Central memory CD8-positive, alpha-beta T cell (primary cell): ENCODE measurements around the gene CIZ1.

ENCODE experiments used
- ATAC-seq: fragments of 150-1000 bp; cut with Tn5 transposase; replicated peaks from 2 replicates; pipeline ENCODE4 v1.10.0; 2022; ENCODE audit warnings: mild to moderate bottlenecking, moderate FRiP score, moderate number of reproducible peaks; ENCODE audit not compliant: poor library complexity, severe bottlenecking; ENCODE audit errors: extremely low read depth
- DNase-seq, 2 donors: peaks; one replicate each; pipeline ENCODE4 v3.0.0; 2021; ENCODE audit warnings: low spot score in 2 of 2
- H3K27ac Mint-ChIP-seq: one replicate; pipeline ENCODE4 v1.8.0; 2022; ENCODE audit warnings: low read depth, mild to moderate bottlenecking, moderate library complexity, mixed read lengths
- H3K27me3 Mint-ChIP-seq: one replicate; pipeline ENCODE4 v1.8.0; 2022; ENCODE audit warnings: mixed read lengths
- H3K36me3 Mint-ChIP-seq: one replicate; pipeline ENCODE4 v1.8.0; 2022; ENCODE audit warnings: mild to moderate bottlenecking, moderate library complexity, mixed read lengths; ENCODE audit not compliant: insufficient read depth
- H3K4me1 Mint-ChIP-seq: one replicate; pipeline ENCODE4 v1.8.0; 2022; ENCODE audit warnings: mixed read lengths
- H3K4me3 Mint-ChIP-seq: one replicate; pipeline ENCODE4 v1.8.0; 2022; ENCODE audit warnings: mild to moderate bottlenecking, moderate library complexity, mixed read lengths
- H3K9me3 Mint-ChIP-seq: one replicate; pipeline ENCODE4 v1.8.0; 2022; ENCODE audit warnings: mixed read lengths

The CIZ1 gene

DNA sequence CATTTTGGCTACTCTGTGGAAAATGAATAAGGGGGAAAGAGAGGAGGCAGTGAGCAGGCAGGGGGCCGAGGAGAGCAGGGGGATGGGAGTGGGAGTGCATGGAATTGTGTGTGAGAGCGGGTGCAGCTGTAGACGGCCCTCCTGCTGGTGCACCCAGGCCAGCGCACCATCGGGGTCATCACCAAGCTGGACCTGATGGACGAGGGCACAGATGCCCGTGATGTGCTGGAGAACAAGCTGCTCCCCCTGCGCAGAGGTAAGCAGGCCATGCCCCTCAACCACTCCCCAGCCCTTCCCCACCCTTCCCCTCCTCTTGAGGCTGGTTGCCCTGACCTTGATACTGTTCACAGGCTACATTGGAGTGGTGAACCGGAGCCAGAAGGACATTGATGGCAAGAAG lies 28.5 kb upstream of the CIZ1 start:
- Mint-ChIP-seq H3K36me3 (peaks cover 4% of the 10 kb centered on the region), H3K27me3 (peaks cover 2% of the 10 kb centered on the region), H3K27ac (no peak overlapping the region), H3K4me1 (peaks cover 13% of the 10 kb centered on the region), H3K9me3 (no peaks in the 10 kb centered on the region), H3K4me3 (no peak overlapping the region)
- DNase-seq, result no peak
- ATAC-seq, result no peak

DNA sequence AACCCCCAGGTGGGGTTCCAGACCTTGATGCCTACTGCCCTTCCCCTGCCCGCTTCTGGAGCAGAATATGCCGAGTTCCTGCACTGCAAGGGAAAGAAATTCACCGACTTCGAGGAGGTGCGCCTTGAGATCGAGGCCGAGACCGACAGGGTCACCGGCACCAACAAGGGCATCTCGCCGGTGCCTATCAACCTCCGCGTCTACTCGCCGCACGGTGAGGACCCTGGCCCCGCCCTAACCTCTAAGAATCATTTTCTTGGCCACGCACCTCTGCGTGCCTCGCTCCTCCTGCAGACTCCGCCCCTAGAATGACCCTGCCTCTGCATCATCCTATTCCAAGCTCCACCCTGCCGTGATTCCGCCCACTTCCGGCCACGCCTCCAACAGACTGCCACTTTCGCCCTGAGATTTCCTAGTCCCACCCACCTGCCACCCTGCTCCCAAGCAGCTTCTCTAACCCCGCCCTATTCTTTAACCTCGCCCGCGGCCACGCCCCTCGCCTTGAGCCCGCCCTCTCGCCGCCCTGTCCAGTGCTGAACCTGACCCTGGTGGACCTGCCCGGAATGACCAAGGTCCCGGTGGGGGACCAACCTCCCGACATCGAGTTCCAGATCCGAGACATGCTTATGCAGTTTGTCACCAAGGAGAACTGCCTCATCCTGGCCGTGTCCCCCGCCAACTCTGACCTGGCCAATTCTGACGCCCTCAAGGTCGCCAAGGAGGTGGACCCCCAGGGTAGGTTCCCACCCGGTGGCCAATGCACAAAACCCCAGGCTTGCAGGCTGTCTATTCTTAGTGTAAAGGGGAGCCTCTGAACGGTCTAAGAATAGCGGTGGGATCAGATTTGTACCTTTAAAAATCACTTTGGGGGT lies 27.4 kb upstream of the CIZ1 start:
- Mint-ChIP-seq H3K4me3 (peak overlapping the region; percentile 79), H3K4me1 (peaks cover 13% of the 10 kb centered on the region), H3K9me3 (no peaks in the 10 kb centered on the region), H3K27ac (peak overlapping the region; percentile 39), H3K36me3 (peaks cover 4% of the 10 kb centered on the region), H3K27me3 (peaks cover 6% of the 10 kb centered on the region)
- DNase-seq (peak; percentile 84 to 86), ATAC-seq (peak; percentile 91)

DNA sequence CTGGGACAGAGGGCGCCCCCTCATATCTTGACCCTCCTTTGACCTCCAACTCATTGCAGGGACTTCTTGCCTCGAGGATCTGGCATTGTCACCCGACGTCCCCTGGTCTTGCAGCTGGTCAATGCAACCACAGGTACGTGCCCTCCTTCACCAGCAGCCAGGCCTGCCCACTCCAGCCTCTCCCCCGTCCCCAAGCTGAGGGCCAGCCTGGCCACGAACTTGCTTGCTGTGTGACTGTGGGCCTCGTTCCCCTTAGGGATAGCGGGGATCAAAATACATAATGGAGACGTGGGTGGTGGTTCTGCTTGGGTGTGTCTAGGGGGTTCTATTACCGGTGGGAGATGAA lies 26.8 kb upstream of the CIZ1 start:
- ATAC-seq, result no peak
- peak overlapping the region; percentile 79 for H3K4me3 Mint-ChIP-seq
- H3K36me3 Mint-ChIP-seq, result peaks cover 4% of the 10 kb centered on the region
- peaks cover 13% of the 10 kb centered on the region for H3K4me1 Mint-ChIP-seq
- peak overlapping the region; percentile 39 for H3K27ac Mint-ChIP-seq
- no peak for DNase-seq
- no peaks in the 10 kb centered on the region for H3K9me3 Mint-ChIP-seq
- peaks cover 10% of the 10 kb centered on the region for H3K27me3 Mint-ChIP-seq

DNA sequence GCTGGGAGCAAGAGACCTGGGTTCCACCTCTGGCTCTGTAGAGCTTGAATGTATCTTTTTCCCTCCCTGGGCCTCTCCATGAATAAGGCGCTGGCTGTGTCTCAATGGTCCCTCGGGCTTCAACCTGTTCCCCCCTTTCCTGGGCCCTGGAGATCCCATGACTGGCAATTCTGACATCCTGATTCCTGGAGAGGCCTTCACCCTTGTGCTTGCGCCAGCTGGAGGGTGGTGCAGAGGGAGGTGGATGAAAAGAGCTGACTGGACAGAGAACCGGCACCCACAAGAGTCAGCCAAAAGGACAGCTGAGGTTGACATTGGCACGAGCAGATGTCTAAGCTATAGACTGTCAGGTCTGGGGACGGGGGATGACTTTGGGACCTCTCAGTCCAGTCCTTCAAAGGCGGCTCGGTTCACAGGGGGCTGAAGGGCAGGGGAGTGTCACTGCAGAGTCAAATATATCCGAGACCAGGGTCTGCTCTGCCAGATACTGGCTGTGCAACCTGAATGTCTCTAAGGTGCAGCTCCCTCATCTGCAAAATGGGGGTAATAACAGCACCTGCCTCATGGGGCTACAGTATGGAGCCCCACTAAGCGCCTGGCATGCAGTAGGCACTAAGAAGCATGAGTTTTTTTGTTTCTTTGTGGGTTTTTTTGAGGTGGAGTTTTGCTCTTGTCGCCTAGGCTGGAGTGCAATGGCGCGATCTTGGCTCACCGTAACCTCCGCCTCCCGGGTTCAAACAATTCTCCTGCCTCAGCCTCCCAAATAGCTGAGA lies 25.6 kb upstream of the CIZ1 start:
- H3K4me3 Mint-ChIP-seq, result no peak overlapping the region
- peaks cover 13% of the 10 kb centered on the region for H3K4me1 Mint-ChIP-seq
- no peak overlapping the region for H3K27ac Mint-ChIP-seq
- DNase-seq (no peak), ATAC-seq (no peak)
- peaks cover 13% of the 10 kb centered on the region for H3K27me3 Mint-ChIP-seq
- peaks cover 4% of the 10 kb centered on the region for H3K36me3 Mint-ChIP-seq
- H3K9me3 Mint-ChIP-seq, result no peaks in the 10 kb centered on the region

DNA sequence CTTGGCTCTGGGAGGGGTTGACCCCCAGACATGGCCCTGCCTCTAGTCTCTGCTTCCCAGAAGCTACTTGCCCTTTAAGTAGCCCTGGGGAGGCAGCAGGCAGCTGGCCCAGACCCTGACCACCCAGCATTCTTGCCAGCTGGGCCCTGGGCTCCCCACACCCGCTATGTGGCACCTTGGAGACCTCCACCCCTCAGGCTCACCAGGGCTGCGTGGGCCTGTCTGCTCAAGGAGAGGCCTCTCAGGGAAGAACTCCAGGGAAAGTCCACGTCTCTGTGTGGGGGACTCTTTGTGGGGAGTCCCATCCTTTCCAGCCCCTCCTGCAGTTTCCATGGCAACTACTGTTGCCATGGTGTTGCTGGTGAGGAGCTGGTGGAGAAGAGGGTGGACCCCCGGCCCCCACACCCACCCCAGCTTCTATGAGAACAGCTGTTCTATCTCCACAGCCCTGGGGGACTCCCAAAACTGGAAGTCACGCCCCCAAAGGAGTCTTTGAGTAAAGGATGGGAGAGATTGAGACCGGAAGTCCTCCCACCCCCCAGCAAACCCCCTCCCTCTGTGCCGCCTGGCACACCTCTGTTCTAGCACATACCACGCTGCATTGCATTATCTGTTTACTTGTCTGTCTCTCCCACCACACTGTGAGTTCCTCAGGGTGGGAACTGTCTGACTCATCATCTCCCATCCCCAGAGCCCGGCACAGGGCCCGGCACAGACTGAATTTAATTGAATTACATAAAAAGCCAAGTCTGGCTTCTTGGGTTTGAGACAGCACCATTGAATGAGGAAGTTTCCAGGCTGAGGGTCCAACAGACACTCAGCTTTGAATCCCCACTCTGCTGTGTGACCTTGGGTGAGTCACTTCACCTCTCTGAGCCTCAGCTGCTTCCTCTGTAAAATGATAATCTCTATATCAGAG lies 24.4 kb upstream of the CIZ1 start:
- Mint-ChIP-seq H3K27me3 (peaks cover 22% of the 10 kb centered on the region), H3K9me3 (no peaks in the 10 kb centered on the region), H3K4me3 (no peak overlapping the region), H3K4me1 (peaks cover 13% of the 10 kb centered on the region), H3K36me3 (peaks cover 4% of the 10 kb centered on the region), H3K27ac (no peak overlapping the region)
- ATAC-seq (no peak), DNase-seq (no peak)

DNA sequence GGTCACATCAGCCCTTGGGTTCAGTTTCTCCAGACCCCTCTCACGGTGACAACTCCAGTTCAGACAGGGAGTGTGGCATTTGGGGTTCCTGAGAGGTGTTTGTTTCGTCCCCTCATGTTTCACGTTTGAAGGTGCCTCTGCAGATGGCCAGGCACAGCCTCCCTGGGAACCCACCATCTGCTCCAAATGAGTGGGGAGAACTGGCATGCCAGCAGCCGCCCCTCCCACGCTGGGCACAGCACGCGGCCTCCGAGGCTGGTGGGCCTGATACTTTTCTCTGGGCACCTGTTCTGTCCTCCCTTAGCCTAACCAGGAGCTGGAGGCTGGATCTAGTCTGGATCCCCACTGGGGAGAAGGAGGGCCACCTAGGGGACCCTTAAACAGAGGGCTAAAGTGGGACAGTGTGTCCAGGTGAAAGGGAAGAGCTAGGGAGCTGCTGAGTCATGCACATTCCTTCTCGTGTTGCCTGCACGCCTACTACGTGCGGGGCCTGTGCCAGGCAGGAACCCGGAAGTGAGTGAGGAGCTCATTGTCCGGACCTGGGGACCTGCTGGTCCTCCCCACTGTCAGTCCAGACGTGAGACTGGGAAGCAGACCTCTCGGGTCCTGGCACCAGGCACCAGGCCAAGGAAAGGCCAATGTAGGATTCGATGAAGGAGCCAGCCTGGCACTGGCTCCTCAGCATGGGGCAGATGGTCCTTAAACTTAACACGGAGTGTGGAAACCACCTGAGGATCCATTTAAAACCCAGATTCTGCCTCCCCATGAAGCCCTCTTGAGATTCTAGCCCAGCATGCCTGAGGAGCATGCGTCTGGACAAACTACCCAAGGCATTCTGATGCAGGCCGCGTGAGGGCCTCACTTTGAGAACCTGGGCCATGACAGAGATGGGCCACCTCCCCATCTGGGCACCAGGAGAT lies 23.5 kb upstream of the CIZ1 start:
- no peak overlapping the region for H3K4me3 Mint-ChIP-seq
- no peak overlapping the region for H3K27ac Mint-ChIP-seq
- H3K9me3 Mint-ChIP-seq, result no peaks in the 10 kb centered on the region
- H3K4me1 Mint-ChIP-seq, result peaks cover 13% of the 10 kb centered on the region
- peaks cover 2% of the 10 kb centered on the region for H3K36me3 Mint-ChIP-seq
- ATAC-seq, result no peak
- H3K27me3 Mint-ChIP-seq, result peaks cover 22% of the 10 kb centered on the region
- no peak for DNase-seq

DNA sequence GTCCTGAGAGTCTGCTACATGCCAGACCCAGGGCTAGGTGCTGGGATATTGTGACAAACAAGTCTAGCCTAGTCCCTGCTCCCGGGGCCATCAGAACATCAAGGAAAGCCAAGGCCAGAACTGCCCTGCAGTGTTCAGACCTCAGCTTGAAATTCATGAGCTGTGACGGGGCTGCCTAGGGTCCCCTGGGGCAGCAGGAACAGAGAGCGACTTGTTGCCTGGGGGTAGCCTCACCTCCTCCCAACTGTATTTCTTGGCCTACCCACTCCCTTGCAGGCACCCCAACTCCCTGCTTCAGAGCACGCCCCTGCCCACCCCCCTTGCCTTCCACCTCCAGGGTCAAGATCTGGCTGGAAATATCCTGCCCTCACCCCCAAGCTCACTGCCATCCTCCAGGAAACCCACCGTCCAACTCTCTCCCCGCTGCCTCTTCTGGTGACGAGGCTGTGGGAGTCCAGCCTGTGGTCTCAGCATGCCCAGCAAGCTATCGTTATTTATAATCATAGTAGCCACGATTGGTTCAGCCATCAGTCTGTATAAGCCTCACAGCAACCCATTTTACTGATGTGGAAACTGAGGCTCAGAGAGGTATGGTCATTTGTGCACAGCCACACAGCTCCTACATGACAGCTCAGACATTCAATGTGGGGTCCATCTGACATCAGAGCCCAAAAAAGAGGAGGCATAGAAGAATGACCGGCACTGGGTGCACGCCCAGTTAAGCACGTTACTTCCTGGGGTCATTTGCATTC lies 22.6 kb upstream of the CIZ1 start:
- no peaks in the 10 kb centered on the region for H3K9me3 Mint-ChIP-seq
- H3K27ac Mint-ChIP-seq, result no peak overlapping the region
- H3K36me3 Mint-ChIP-seq, result peaks cover 2% of the 10 kb centered on the region
- no peak overlapping the region for H3K4me3 Mint-ChIP-seq
- peaks cover 23% of the 10 kb centered on the region for H3K27me3 Mint-ChIP-seq
- DNase-seq, result no peak
- ATAC-seq, result no peak
- H3K4me1 Mint-ChIP-seq, result peaks cover 10% of the 10 kb centered on the region

DNA sequence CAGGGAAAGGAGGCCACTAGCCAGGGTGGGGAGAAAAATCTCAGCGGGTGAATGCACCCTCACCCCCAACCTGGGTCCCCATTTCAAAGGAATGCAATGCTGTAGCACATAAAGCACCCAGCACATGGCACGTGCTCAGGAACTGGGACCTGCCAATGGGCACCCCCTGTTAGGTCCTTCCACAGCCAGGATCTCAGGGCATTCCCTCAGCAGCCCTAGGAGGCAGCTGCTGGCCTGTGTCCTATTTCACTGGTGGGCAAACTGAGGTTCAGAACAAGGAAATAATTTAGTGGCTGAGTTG lies 20.6 kb upstream of the CIZ1 start:
- H3K27ac Mint-ChIP-seq, result no peak overlapping the region
- H3K36me3 Mint-ChIP-seq, result no peaks in the 10 kb centered on the region
- no peaks in the 10 kb centered on the region for H3K4me1 Mint-ChIP-seq
- no peak overlapping the region for H3K4me3 Mint-ChIP-seq
- ATAC-seq (no peak), DNase-seq (no peak)
- H3K27me3 Mint-ChIP-seq, result peaks cover 37% of the 10 kb centered on the region
- no peaks in the 10 kb centered on the region for H3K9me3 Mint-ChIP-seq

DNA sequence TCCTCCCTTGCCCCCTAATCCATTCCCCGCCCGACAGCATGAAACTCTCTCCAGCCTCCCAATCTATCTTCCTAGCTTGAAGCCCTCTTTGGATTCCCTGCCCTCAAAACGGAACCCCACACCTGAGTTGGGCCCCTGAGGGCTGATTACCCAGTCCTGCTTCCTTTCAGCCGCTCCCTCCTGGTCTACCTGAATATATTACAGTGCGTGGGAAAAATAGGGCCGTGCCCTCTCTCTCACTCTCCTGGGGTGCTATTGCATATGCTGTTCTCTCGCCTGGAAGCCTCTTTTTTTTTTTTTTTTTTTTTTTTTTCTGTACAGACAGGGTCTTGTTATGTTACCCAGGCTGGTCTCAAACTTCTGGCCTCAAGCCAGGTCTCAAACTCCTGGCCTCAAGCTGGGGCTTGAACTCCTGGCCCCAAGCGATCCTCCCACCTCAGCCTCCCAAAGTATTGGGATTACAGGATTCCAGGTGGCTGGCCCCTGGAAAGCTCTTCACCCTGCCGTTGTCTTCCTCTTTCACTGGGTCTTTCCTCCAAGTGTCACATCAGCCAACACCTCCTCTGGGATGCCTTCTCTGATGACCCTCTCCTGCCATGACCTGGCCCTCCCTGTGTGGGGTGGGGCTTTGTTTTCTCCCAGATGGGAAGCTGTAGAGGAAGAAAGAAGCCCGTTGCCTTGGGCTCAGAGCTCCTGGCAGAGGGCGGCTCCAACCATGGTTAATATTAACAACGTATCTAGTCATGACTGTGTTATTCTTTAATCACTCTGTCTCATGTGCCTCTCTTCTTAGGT lies 20.0 kb upstream of the CIZ1 start:
- H3K9me3 Mint-ChIP-seq, result no peaks in the 10 kb centered on the region
- no peak overlapping the region for H3K4me3 Mint-ChIP-seq
- H3K27ac Mint-ChIP-seq, result no peak overlapping the region
- DNase-seq (no peak), ATAC-seq (no peak)
- H3K4me1 Mint-ChIP-seq, result no peaks in the 10 kb centered on the region
- peaks cover 42% of the 10 kb centered on the region for H3K27me3 Mint-ChIP-seq
- no peaks in the 10 kb centered on the region for H3K36me3 Mint-ChIP-seq

DNA sequence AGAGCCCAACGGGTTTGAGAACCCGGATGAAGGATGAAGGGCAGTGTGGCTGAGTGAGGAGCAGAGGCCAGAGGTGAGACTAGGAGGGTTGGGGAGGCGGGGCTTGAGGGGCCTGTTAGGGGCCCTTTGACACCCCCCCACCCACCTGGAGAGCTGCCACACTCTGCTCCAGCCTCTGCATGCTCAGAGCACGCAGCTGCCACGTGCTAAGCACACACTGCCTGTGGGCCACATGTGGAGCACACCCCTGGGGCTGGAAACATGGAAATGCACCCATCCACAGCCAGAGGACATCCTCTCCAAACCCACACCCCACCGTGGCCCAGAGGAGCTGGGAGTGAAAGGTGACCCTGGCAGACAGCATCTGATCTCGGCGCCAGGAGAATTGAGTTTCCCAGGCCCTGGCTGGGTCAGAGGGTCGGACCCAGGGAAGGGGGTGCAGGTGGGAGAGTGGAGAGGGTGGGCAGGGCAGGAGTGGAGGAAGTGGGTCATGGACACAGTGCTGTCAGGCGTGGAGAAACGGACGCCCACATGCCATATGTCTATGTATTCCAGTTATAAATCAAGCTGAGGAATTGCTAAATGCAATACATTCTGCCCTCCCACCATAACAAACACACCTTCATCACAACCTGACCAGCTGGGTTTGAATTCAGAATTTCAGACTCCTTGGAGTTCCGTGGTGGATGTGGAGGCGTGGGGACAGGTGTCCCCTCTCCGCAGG lies 17.7 kb upstream of the CIZ1 start:
- DNase-seq (no peak), ATAC-seq (no peak)
- Mint-ChIP-seq H3K36me3 (no peaks in the 10 kb centered on the region), H3K4me3 (no peak overlapping the region), H3K27ac (no peak overlapping the region), H3K4me1 (peaks cover 4% of the 10 kb centered on the region), H3K9me3 (no peaks in the 10 kb centered on the region), H3K27me3 (peaks cover 53% of the 10 kb centered on the region)
